GM21515 (cell line): ENCODE data around the gene STK33.

Experiments used
- ATAC-seq: cut with Tn5 transposase; IDR thresholded peaks from one replicate; pipeline ENCODE4 v1.9.1; 2021; ENCODE audit not compliant: unreplicated experiment

STK33 gene

DNA sequence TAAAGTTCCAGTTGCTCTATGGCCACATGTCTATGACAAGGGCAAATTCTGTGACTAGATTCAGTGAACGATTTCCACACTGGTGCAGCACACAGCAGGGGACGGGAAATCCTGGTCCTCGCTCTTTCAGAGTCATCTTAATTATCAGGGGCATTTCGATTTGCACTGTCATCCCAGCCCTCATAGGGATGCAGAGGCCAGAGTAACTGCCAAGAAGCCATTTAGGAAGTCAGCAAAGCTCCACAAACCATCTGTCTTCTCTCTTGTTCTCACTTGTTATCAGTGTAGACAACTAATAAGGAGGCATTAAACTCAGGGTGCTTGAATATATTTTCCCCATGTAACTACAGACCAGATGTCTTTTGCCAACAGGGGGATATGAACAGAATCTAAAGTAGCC, 151.7 kb downstream of the STK33 start:
- ATAC-seq = no peak

DNA sequence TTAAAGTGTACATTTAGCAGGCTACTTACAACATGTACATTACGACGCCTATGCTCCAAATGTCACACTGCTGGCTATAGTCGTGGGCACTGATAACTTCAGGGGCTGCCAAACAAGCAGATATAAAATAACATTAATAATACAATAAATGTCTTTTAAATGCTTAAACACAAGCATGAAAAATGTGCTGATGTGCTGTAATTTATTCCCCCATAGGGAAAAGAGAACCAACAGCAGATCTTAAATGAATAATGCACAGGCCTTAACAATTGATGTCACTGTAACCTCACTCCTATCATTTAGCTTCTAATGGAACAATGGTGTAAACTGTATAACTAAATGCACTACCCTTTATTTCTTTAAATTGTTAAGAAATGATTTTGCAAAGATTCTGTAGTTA, 153.4 kb downstream of the STK33 start:
- no peak for ATAC-seq

DNA sequence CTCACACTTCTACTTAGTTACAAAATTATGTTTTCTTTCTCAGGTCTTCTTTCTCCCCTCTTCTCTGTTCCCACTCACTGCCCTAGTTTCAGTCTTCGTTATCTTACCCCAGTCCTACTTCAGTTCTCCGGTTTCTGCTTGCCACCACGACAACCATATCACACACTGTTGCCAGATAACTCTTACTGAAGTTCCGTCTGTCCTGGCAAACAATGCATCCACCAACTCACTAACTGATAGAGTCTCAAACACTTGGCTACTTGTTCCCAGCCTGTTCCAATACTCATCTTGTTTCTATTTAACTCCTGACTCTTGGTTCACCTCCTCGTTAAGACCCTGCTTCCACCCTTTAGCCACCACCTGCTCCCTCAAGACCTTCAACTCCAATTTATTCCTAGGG, 164.5 kb downstream of the STK33 start:
- no peak for ATAC-seq

DNA sequence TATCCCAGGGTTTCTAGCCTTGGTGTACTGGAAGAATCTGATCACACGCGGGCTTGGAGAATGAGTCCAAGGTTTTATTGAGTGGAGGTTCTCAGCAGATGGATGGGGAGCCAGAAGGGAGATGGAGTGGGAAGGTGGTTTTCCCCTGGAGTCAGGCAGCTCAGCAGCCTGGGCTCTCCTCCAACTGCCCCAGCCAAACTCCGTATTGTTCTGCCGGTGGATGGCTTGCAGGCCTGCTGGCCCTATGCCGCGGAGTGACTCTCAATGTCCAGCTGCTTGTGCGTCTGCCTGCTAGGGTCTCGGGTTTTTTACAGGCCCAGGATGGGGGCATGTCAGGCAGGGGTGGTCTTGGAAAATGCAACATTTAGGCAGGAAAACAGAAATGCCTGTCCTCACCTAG, 168.0 kb downstream of the STK33 start:
- no peak for ATAC-seq

DNA sequence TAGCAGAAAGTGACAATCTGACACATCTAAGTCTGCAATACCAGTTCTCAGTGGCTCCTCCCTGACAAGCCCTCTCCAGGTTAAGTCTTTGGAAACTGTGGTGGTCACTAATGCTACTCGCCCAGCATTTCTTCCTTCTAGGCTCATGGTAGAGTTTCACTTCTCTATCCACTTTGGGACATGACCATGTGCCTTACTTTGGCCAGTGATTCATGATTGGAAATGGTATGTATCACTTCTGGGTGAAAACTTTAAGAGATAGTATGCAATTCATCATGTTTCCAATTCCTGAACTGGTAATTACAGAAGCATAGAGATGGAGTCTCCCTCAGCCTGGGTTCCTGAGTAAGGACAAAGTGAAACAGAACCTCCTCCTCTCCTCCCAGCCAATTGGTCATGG, 178.8 kb downstream of the STK33 start:
- ATAC-seq = no peak

DNA sequence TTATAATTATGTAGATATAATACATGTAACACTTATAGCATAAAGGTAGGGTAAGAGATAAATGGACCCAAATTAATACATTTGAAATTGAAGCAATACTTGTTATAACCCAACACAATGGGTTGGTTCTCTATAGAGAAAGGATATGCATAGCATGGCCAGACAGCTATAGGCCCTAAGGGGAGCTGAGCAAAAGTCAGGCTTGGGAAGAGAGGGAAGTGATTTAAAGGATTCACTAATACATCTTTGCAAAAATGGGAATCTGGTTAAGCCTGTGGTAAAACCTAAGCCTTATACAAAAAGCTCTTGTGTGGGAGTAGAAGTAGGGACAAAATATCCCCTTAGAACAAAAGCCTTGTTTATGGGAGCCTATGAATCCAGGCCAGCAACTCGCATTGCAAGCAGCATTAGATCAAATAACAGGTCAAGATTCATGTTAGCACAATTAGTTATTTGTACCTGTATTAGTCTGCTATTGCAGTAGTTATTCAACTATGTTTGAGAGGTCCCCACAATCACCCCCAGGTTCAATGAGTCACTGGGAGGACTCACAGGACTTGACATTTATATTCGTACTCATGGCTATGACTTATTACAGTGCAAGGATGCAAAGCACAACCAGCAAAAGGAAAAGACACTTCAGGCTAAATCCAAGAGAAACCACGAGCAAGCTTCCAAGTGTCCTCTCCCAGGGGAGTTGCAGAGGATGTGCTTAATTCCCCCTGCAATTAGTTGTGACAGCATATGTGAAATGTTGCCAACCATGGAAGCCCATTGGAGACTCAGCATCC, 185.7 kb downstream of the STK33 start:
- ATAC-seq = no peak

DNA sequence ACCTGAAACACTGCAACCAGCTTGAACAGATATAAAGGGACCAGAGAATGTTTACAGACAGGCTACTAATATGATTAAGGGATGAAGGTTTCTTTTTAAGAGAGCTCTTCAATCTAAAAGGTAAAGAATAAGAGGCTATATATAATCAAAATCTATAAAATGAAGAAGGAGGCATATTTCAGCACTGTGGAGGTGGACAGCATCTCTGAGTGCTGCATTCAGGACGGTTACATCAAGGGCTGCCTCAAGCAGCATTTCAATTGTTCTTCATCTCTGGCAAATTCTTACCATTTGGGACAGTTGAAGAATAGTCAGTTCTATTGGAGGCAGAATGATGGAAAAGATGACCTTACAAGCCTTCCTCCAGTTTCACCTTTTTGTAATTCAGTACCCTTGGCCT, 190.7 kb downstream of the STK33 start:
- no peak for ATAC-seq

DNA sequence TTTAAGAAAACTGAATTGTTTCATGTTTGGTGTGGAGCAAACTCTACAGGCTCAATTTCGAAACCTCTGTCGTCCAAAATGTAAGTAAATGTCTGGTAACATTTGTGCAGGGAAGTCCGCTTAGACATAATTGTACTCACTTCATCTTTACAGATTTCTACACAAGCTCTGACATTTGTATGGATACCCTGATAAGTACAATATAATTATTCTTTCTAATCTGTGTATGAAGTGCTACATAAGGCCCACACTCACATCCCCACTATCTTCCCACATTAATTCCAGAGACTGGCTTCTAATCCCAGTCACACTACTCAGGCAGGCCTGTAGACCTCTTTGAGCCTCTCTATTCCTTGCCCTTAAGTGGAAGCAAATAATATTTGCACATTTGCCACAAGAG, 201.1 kb downstream of the STK33 start:
- no peak for ATAC-seq

DNA sequence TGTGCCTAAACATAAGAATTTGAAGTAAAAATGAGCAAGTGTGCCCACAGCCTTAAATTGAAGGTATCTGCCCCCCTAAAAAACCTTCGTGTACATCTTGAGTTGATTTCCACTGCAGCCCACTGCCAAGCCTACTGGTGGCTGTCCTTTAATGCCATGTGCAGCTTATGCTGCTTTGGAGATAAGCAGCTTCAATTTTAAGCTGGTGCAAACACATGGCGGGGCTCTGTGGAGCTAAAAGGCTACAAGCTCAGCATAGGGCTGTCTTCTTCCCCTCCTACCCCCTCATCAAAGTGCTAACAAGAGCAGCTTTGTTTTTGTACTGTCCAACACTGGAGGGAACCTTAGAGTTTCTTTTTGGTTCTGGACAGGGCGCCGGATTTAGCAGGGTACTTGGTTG, 201.9 kb downstream of the STK33 start:
- ATAC-seq = no peak

DNA sequence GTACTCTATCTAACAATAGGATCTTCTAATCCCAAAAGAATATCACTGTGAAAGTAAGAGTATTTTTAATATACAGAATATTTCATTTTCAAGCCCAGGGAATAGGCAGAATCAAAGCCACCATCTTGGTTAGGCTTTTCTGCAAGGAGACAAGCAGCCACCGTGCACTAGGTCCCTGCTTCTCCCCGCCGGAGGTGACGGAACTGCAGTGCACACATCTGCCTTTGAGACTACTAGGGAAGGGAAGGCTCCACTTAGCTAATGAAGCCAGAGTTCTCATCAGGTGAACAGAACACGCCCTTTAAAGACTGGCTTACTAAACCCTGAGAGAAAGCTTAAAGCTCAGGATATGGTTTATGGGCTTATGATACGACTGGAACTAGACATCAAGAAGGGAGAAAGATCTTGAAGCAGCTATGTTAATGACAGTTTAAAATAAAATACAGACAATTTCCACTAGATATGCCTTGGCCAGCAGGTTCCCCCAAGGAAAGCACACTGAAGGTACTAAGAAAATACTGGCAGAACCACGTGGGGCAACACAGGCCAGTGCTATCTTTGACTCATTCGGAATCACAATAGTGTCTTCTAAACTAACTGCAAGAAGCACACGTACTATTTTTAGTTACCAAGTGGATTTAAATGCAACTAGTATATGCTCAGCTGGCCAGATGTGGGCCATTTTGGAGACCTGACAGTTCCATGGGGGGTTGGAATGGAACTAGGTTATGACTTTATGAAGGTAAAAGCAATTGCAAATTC, 203.0 kb downstream of the STK33 start:
- no peak for ATAC-seq

DNA sequence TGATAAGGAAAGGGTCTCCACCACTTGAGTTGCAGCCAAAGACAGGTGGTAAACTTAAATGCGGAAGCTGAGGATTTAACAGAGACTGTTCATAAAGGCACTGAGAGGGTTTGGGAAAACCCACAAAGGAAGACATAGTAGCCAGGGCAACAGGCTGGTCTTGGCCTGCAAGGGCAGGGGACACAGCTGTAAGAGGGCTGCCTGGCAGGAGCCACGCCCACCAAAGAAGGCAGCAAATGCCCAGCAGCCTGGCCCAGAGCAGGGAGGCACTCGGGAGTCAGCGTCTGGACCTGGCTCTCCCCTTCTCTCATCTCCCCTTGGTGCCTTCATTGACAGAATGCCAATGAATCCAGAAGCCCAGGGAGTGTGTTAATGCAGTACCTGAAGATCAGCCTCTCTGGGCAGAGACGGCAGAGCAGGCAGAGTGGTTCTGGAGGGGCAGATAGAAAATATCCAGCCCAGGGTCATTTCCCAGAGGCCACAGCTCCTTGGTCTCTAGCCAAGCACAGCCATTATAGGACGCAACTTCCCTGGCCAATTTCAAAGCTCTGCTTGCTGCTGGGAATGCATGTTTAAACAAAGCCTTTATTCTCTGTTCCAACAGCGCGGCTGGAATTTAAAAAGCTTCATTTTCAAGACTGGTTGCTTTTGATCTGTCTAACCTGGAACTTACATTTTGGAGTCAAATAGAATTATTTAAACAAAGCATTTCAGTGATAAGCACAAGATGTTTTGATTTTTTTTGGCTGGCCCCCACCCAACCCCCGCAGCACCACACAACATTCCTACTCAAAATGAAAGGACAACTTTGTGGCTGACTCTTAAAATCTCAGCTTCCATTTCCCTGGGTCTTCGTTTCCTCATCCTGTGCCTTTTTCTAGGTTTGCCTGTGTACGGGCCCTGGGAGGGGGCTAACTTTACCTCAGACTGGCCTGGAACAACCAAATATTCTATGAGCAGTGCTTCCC, 204.7 kb downstream of the STK33 start:
- no peak for ATAC-seq

DNA sequence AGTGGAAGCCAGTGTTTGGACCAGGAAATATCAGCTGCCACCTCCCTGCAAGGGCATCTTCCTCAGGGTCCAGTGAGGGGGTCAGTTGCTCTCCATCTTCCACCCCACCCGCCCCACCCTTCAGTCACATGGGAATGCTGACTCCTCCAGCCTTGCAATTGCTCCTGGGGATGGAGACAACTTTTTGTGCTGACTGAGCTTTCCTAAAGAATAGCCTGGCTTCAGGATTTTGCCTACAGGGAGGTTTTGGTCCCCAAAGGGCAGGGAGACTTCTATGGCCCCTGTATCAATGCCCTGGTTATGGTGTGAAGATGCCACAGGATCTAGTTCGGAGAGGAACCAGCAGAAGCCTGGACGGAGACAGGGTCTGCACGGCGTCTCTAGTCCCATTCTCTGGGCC, 206.3 kb downstream of the STK33 start:
- ATAC-seq = no peak

DNA sequence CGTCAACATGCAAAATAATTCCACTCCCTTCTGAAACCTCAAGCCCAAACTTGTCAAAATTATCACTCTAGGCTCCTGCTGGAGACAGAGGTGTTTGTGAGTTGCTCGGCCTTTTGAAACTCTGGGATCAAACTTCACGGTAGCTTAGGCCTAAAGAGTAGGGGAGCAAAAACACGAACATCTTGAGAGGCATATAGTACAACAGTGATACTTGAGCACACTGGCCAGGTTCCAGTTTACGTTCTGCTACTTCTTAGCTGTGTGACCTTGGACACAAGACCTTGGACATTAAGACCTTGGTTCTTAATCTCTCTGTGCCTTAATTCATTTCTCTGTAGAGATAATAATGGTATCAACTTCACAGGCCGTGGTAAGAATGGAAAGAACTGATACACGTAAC, 206.9 kb downstream of the STK33 start:
- ATAC-seq = no peak

DNA sequence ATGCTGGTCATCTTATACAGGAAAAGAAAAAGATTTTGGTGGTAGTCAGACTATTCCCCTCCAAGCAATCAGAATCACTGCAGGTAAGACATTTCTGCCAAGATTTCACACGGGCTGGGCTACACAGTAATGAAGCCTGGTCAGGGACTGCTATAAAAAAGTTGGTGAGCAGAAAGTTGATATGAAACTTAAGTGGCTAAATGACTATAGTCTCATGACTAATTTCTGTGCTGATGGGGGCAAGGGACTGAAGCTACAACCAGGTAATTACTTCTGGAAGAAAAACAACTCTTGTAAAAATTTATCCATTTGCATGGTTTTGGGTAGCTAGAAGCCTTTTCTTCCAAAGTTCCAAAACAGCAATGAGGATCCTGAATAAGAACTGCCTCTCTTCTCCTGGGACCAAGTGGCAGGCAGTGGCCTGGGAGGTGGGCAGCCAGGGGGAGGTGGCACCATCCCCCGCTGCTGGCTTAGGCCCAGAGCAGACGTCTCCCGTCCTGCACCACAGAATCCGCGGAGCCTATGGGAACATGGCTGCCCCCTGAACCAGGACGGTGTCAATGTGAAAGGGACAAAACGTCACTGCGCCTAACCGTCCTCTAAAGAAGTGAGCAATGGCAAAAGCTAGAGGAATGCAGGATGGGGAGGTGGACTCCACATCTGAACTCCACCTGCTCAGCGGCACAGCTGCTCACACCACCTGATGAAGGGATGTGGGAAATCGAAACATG, 207.7 kb downstream of the STK33 start:
- no peak for ATAC-seq

DNA sequence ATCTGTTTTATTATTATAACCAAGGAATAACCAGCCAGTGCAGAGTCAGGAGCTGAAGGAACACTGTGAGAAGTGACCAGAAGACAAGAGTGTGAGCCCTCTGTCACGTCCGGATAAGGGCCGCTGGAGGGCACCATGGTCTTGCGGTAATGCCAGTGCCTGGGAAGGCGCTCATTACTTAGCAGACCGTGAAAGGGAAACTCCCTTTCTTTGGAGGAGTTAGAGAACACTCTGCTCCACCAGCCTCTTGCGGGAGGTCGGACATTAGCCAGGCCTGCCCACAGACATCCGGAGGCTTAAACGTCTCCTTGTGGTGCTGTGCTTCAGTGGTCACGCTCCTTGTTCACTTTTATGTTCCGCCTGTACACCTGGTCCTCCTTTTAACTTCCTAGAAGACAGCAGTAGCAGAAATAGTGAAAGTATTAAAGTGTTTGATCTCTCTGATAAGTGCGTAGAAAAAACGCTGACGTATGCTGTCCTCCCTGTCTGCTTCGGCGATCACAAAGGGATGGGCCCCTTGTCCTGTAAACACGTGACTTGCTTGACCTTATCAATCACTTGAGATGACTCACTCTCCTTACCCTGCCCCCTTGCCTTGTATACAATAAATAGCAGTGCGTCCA, 209.7 kb downstream of the STK33 start:
- no peak for ATAC-seq

DNA sequence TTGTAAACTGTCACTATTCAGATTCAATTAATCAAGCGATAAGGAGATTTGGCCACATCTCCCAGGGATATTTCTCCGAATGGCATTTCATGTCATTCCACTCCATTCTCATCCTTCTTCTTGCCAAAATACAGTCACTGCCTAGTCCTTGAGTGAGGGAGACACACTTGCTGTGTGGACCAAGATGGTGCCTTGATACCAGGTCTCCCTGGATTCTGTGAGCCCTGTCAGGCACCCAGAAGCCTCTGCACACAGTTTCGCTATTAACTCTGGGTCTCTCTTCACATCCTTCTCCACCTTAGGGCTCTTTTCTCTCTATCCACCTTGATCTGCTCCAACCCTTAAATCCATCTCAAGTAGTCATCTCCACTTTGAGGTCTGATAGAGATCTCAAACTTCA, 210.4 kb downstream of the STK33 start:
- ATAC-seq = no peak

DNA sequence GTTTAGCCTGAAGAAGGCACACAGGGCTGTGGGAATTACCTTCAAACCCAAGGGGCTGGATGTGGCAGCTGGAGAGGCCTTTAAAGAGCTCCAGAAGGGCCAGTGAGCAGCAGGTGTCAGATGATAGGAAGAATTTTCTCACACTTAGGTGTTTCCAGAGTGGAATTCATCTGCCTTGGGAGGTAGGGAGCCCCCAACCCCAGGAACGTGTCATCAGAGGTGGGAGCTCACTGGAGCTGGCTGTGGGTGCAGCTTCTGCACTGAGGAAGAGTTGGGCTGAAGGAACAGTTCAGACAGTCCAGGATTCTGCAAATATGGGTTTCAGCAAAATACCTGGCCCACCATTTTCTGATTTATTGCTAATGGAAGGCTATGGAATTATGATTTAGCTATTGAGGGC, 210.8 kb downstream of the STK33 start:
- ATAC-seq = no peak

DNA sequence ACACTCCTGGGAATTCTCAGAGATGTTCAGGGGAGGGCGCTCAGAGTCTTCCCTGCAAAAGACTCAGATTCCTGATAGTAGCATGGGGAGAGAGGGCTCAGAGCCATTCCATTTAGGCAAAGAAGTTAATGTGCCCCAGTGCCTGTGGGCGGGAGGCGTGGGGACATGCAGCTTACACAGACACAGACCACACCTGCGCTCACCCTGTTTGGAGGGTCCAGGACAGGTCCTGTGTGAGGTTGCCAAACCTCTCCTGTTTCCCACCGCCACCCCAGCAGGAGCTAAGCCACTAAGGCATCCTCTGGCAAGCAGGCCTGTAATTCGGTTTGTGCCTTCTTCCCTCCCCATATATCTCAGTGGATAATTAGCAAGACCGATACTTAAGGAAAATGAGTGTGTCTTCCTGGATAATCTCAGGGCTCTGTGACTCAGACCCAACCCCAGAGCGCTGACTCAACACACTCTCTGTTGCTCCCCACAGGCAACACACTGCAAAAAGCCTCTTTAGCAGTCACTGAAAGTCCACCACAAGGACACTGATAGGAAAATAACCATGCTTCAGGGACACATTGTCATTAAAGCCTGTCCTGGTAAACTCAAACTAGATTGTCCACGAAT, 211.5 kb downstream of the STK33 start:
- ATAC-seq = no peak

DNA sequence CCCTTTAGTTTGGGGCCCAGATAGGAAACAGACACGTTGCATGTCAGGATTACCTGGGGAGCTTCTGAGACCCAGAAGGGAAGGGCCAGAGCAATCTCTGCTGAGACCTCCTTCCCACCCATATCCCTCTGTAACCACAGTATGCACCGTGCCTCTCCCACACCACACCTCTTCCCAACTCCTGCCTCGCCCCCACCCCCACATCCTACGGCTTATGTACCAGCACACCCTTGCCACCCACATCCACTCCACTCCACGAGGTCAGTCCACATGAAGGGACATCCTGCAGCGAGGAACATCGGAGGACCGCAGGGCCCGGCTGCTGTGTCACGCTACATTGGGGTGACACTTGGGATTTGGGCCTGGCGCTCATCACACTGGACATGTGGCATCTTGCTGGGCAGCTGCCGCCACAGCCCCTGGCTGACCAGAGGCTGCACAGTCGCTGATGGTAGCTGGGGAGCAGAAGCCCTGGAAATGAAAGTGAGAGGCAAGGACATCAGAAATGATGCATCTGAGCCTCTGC, 212.1 kb downstream of the STK33 start:
- ATAC-seq = no peak

DNA sequence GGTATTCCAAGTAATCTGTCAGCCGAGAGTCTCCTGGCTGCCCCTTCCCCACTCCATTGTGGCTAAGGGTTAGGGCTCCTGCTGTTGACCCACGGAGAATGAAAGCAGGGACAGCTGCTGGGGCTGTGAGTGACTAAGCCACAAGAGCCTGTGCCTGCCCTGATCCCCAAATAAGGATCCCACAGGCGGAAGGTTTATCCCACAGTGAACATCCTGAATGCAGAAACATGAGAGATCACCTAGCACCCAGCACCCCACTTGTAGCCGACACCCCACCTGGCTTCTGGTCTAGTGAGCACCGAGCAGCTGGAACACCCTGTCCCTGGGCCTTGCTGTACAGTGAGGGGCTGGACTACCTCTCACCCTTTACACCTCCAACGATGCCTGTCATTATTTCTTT, 212.7 kb downstream of the STK33 start:
- ATAC-seq = no peak
